DMS 273 (cell line): ENCODE measurements around the gene GATAD2A.

Experiments
- DNase-seq: peaks from one replicate; lab custom pipeline; 2025; ENCODE audit not compliant: unreplicated experiment; lab: John Stamatoyannopoulos, UW

Gene GATAD2A

GRCh38 chr19:19542507-19542906 lies 137.0 kb downstream of the GATAD2A start:
- no peak for DNase-seq

GRCh38 chr19:19543101-19543500 lies 137.6 kb downstream of the GATAD2A start:
- no peak for DNase-seq

- no peak for DNase-seq
Measured at GRCh38 chr19:19543640-19544039, 138.2 kb downstream of the GATAD2A start.

GRCh38 chr19:19544257-19544953 lies 138.9 kb downstream of the GATAD2A start:
- DNase-seq, result no peak

GRCh38 chr19:19544954-19545591 lies 139.6 kb downstream of the GATAD2A start:
- no peak for DNase-seq

- no peak for DNase-seq
Measured at GRCh38 chr19:19545707-19546106, 140.2 kb downstream of the GATAD2A start.

- no peak for DNase-seq
Measured at GRCh38 chr19:19546751-19547162, 141.3 kb downstream of the GATAD2A start.

- no peak for DNase-seq
Measured at GRCh38 chr19:19547674-19548336, 142.3 kb downstream of the GATAD2A start.

- no peak for DNase-seq
Measured at GRCh38 chr19:19548915-19549759, 143.7 kb downstream of the GATAD2A start.

GRCh38 chr19:19549804-19550464 lies 144.5 kb downstream of the GATAD2A start:
- DNase-seq, result no peak

GRCh38 chr19:19550485-19550929 lies 145.0 kb downstream of the GATAD2A start:
- DNase-seq, result peak; percentile 63

GRCh38 chr19:19550972-19551852 lies 145.7 kb downstream of the GATAD2A start:
- peak; percentile 41 for DNase-seq

GRCh38 chr19:19551853-19552192 lies 146.3 kb downstream of the GATAD2A start:
- DNase-seq, result no peak

- DNase-seq, result peak; percentile 78
Measured at GRCh38 chr19:19552798-19553197, 147.3 kb downstream of the GATAD2A start.

- no peak for DNase-seq
Measured at GRCh38 chr19:19553670-19554069, 148.2 kb downstream of the GATAD2A start.

- peak; percentile 73 for DNase-seq
Measured at GRCh38 chr19:19554074-19555023, 148.9 kb downstream of the GATAD2A start.

- no peak for DNase-seq
Measured at GRCh38 chr19:19558055-19558454, 152.6 kb downstream of the GATAD2A start.
